H9 (cell line): Measurements from ENCODE around the gene TPRN. TPM values are rescaled to one million over a fixed set of nuclear protein-coding genes. Genes with fewer than 3 reads are reported as not detected.

Experiments
- DNase-seq: peaks from one replicate; pipeline ENCODE4 v3.0.0-alpha.2; 2017
- H2AFZ ChIP-seq: one replicate; pipeline ENCODE4 v1.6.1; 2013; ENCODE audit warnings: mild to moderate bottlenecking, low read length, control low read depth, moderate library complexity
- H2AK5ac ChIP-seq: 2 replicates; pipeline ENCODE4 v1.6.1; 2013; ENCODE audit warnings: low read length, control low read depth, mixed read lengths; ENCODE audit not compliant: insufficient read length
- H2BK120ac ChIP-seq: one replicate; pipeline ENCODE4 v1.6.1; 2013; ENCODE audit warnings: low read depth, mild to moderate bottlenecking, low read length, control low read depth, inconsistent platforms; ENCODE audit not compliant: poor library complexity, severe bottlenecking
- H2BK12ac ChIP-seq: 2 replicates; pipeline ENCODE4 v1.6.1; 2013; ENCODE audit warnings: low read length, control low read depth, mixed read lengths, low read depth; ENCODE audit not compliant: insufficient read length
- H2BK15ac ChIP-seq: 2 replicates; pipeline ENCODE4 v1.6.1; 2013; ENCODE audit warnings: low read depth, low read length, control low read depth
- H2BK20ac ChIP-seq: one replicate; pipeline ENCODE4 v1.6.1; 2013; ENCODE audit warnings: low read depth, mild to moderate bottlenecking, low read length, control low read depth, inconsistent platforms; ENCODE audit not compliant: poor library complexity, severe bottlenecking
- H2BK5ac ChIP-seq: 2 replicates; pipeline ENCODE4 v1.6.1; 2013; ENCODE audit warnings: low read length, control low read depth, mixed read lengths; ENCODE audit not compliant: insufficient read length
- H3K14ac ChIP-seq: 2 replicates; pipeline ENCODE4 v1.6.1; 2013; ENCODE audit warnings: low read length, control low read depth; ENCODE audit not compliant: insufficient read depth
- H3K18ac ChIP-seq: 2 replicates; pipeline ENCODE4 v1.6.1; 2013; ENCODE audit warnings: low read depth, mild to moderate bottlenecking, mixed read lengths, low read length, control low read depth; ENCODE audit not compliant: insufficient read length
- H3K23ac ChIP-seq: 2 replicates; pipeline ENCODE4 v1.6.1; 2013; ENCODE audit warnings: low read length, control low read depth, mixed read lengths, low read depth; ENCODE audit not compliant: insufficient read length
- H3K23me2 ChIP-seq: 2 replicates; pipeline ENCODE4 v1.6.1; 2013; ENCODE audit warnings: low read depth, mild to moderate bottlenecking, mixed read lengths, low read length, control low read depth; ENCODE audit not compliant: insufficient read length, poor library complexity, severe bottlenecking
- H3K27ac ChIP-seq: 2 replicates; pipeline ENCODE4 v1.5.1; 2013; ENCODE audit warnings: low read length, control low read depth, mixed read lengths, low read depth; ENCODE audit not compliant: insufficient read length
- H3K27me3 ChIP-seq: 2 replicates; pipeline ENCODE4 v1.6.1; 2013; ENCODE audit warnings: low read length, control low read depth, inconsistent platforms; ENCODE audit not compliant: insufficient read depth
- H3K4ac ChIP-seq: 2 replicates; pipeline ENCODE4 v1.6.1; 2013; ENCODE audit warnings: low read depth, mild to moderate bottlenecking, control low read depth, inconsistent platforms, low read length, moderate library complexity
- H3K4me1 ChIP-seq: 2 replicates; pipeline ENCODE4 v1.6.1; 2013; ENCODE audit warnings: low read length, control low read depth, inconsistent platforms; ENCODE audit not compliant: insufficient read depth
- H3K4me2 ChIP-seq: 2 replicates; pipeline ENCODE4 v1.6.1; 2013; ENCODE audit warnings: low read length, control low read depth, mixed read lengths; ENCODE audit not compliant: insufficient read length, insufficient read depth
- H3K56ac ChIP-seq: 2 replicates; pipeline ENCODE4 v1.6.1; 2013; ENCODE audit warnings: low read depth, mild to moderate bottlenecking, mixed read lengths, low read length, control low read depth; ENCODE audit not compliant: insufficient read length
- H3K79me1 ChIP-seq: 2 replicates; pipeline ENCODE4 v1.6.1; 2013; ENCODE audit warnings: low read depth, mild to moderate bottlenecking, moderate library complexity, low read length, control low read depth, inconsistent platforms; ENCODE audit not compliant: insufficient read depth, poor library complexity, severe bottlenecking
- H3K79me2 ChIP-seq: 2 replicates; pipeline ENCODE4 v1.6.1; 2013; ENCODE audit warnings: low read length, control low read depth, inconsistent platforms; ENCODE audit not compliant: insufficient read depth
- H3K9ac ChIP-seq: 2 replicates; pipeline ENCODE4 v1.6.1; 2013; ENCODE audit warnings: low read length, control low read depth, mixed read lengths; ENCODE audit not compliant: insufficient read length; ENCODE audit errors: extremely low read depth
- H3K9me3 ChIP-seq: one replicate; pipeline ENCODE4 v1.6.1; 2013; ENCODE audit warnings: low read depth, low read length, inconsistent platforms; ENCODE audit not compliant: control insufficient read depth
- H3T11ph ChIP-seq: one replicate; pipeline ENCODE4 v1.6.1; 2013; ENCODE audit warnings: mild to moderate bottlenecking, low read length, control low read depth, inconsistent platforms
- H4K20me1 ChIP-seq: one replicate; pipeline ENCODE4 v1.6.1; 2013; ENCODE audit not compliant: control insufficient read depth, insufficient read length, insufficient read depth
- H4K5ac ChIP-seq: 2 replicates; pipeline ENCODE4 v1.6.1; 2013; ENCODE audit warnings: low read depth, mild to moderate bottlenecking, mixed read lengths, low read length, control low read depth; ENCODE audit not compliant: insufficient read length
- H4K8ac ChIP-seq: replicated peaks from 2 replicates; pipeline ENCODE4 v1.6.1; 2013; ENCODE audit warnings: low read length, control low read depth, mixed read lengths, low read depth; ENCODE audit not compliant: insufficient read length
- H4K91ac ChIP-seq: 2 replicates; pipeline ENCODE4 v1.6.1; 2013; ENCODE audit warnings: low read depth, mild to moderate bottlenecking, moderate library complexity, mixed read lengths, low read length, control low read depth; ENCODE audit not compliant: insufficient read length
- H3K27ac Mint-ChIP-seq, 3 experiments: 2 replicates in 2 of 3; 3 replicates in 1 of 3; pipeline ENCODE4 v1.8.0; 2020 to 2021; ENCODE audit warnings: mixed read lengths in 3 of 3, mild to moderate bottlenecking in 1 of 3, moderate library complexity in 1 of 3
- H3K27me3 Mint-ChIP-seq: 2 replicates; pipeline ENCODE4 v1.8.0; 2021; ENCODE audit warnings: low read depth, mild to moderate bottlenecking, moderate library complexity, mixed read lengths
- H3K36me3 Mint-ChIP-seq, 3 experiments: 2 replicates in 2 of 3; 3 replicates in 1 of 3; pipeline ENCODE4 v1.8.0; 2020 to 2021; ENCODE audit warnings: low read depth in 3 of 3, mixed read lengths in 3 of 3; ENCODE audit not compliant: insufficient read depth in 1 of 3
- H3K4me1 Mint-ChIP-seq, 2 experiments: 2 replicates each; pipeline ENCODE4 v1.8.0; 2020; ENCODE audit warnings: mixed read lengths in 2 of 2
- H3K4me3 Mint-ChIP-seq, 2 experiments: 2 replicates in 1 of 2; 3 replicates in 1 of 2; pipeline ENCODE4 v1.8.0; 2020 to 2021; ENCODE audit warnings: mild to moderate bottlenecking in 2 of 2, mixed read lengths in 2 of 2, moderate library complexity in 1 of 2
- H3K9me3 Mint-ChIP-seq, 2 experiments: 2 replicates in 1 of 2; 3 replicates in 1 of 2; pipeline ENCODE4 v1.8.0; 2020; ENCODE audit warnings: mild to moderate bottlenecking in 2 of 2, mixed read lengths in 2 of 2, moderate library complexity in 1 of 2
- CTCF ChIP-seq: fragments of 200-600 bp; sonication (generic); conservative IDR thresholded peaks from 3 replicates; pipeline ENCODE4 v1.8.0; 2021; ENCODE audit warnings: antibody characterized with exemption, mild to moderate bottlenecking
- WGBS: extraction: QIAGEN DNeasy Blood & Tissue Kit; methylation state at CpG from one replicate; pipeline ENCODE4 v1.1.7; 2013; ENCODE audit warnings: missing lambda C conversion rate, low lambda C conversion rate, mixed read lengths; ENCODE audit not compliant: insufficient read length; ENCODE audit errors: extremely low coverage; 5-methylcytosine and 5-hydroxymethylcytosine counted together
- total RNA-seq: library from RNA; stranded (reverse); gene quantifications from 2 replicates; pipeline ENCODE4 v1.2.1, GENCODE V29; 2021

TPRN gene
- total RNA-seq, 1 experiment from 2014 or later = 30.7 TPM

- Mint-ChIP-seq H3K4me3 (no peak overlapping the region), H3K27ac (no peak overlapping the region), H3K9me3 (no peaks in the 10 kb centered on the region), H3K27me3 (no peaks in the 10 kb centered on the region), H3K4me1 (peaks cover 4 to 8% of the 10 kb centered on the region in 2 experiments), H3K36me3 (peaks cover 3 to 19% (median 5%) of the 10 kb centered on the region in 3 experiments; a peak in 3 of 7 replicates)
- H4K20me1 ChIP-seq = no peaks in the 10 kb centered on the region
- no peak overlapping the region for H4K8ac ChIP-seq
- no peak overlapping the region for H3K23ac ChIP-seq
- no peak overlapping the region for H2BK20ac ChIP-seq
- no peak overlapping the region for H2BK15ac ChIP-seq
- no peak overlapping the region for H3K9ac ChIP-seq
- no peak overlapping the region for H2BK120ac ChIP-seq
- H3K79me1 ChIP-seq = no peaks in the 10 kb centered on the region
- H4K91ac ChIP-seq = no peak overlapping the region
- no peak overlapping the region for H4K5ac ChIP-seq
- H2BK12ac ChIP-seq = no peak overlapping the region
- no peak for TF ChIP-seq CTCF
- H3K23me2 ChIP-seq = peaks cover 9% of the 10 kb centered on the region
- no peak overlapping the region for H3T11ph ChIP-seq
- no peak overlapping the region for H2BK5ac ChIP-seq
- H3K18ac ChIP-seq = no peak overlapping the region
- no peaks in the 10 kb centered on the region for H3K79me2 ChIP-seq
- no peak overlapping the region for H3K56ac ChIP-seq
- no peak overlapping the region for H2AK5ac ChIP-seq
- DNase-seq = no peak
- H3K4me2 ChIP-seq = no peak overlapping the region
- no CpG with 5 or more reads among the region's 30 CpGs for WGBS
- H3K14ac ChIP-seq = no peak overlapping the region
- H3K4ac ChIP-seq = no peak overlapping the region
- H3K4me1 ChIP-seq = no peaks in the 10 kb centered on the region; the same call in 1 of the 2 replicates
- H3K27me3 ChIP-seq = no peaks in the 10 kb centered on the region
- no peak overlapping the region for H3K27ac ChIP-seq
- no peaks in the 10 kb centered on the region for H3K9me3 ChIP-seq
- H2AFZ ChIP-seq = no peak overlapping the region
Observed at GRCh38 chr9:137218212-137218753, 17.7 kb upstream of the TPRN start.
